MM.1S (cell line): Measurements from ENCODE around the gene FOXI1.

Experiments used
- DNase-seq: peaks from one replicate; pipeline ENCODE4 v3.0.0-alpha.2; 2015
- H2AFZ ChIP-seq: fragments of 300-600 bp; sonication (generic); 2 replicates; pipeline ENCODE4 v1.6.0; 2016; ENCODE audit warnings: antibody characterized with exemption, low read length
- H3F3A ChIP-seq: fragments of 300-600 bp; sonication (generic); 2 replicates; pipeline ENCODE4 v1.6.1; 2016; ENCODE audit warnings: mild to moderate bottlenecking, antibody characterized with exemption, low read length, moderate library complexity, mixed read lengths; ENCODE audit not compliant: insufficient read depth
- H3K27ac ChIP-seq: fragments of 300-600 bp; sonication (generic); 2 replicates; pipeline ENCODE4 v1.5.1; 2016; ENCODE audit warnings: mild to moderate bottlenecking, low read length
- H3K27me3 ChIP-seq: fragments of 300-600 bp; sonication (generic); replicated peaks from 2 replicates; pipeline ENCODE4 v1.6.0; 2016; ENCODE audit warnings: low read length; ENCODE audit not compliant: insufficient read depth
- H3K36me3 ChIP-seq: fragments of 300-600 bp; sonication (generic); replicated peaks from 2 replicates; pipeline ENCODE4 v1.6.1; 2016; ENCODE audit warnings: mild to moderate bottlenecking, low read length, mixed read lengths; ENCODE audit not compliant: insufficient read depth
- H3K4me1 ChIP-seq: fragments of 300-600 bp; sonication (generic); 2 replicates; pipeline ENCODE4 v1.6.1; 2016; ENCODE audit warnings: low read length, mixed read lengths
- H3K4me2 ChIP-seq: fragments of 300-600 bp; sonication (generic); 2 replicates; pipeline ENCODE4 v1.6.0; 2016; ENCODE audit warnings: low read depth, low read length
- H3K4me3 ChIP-seq: fragments of 300-600 bp; sonication (generic); 2 replicates; pipeline ENCODE4 v1.5.1; 2016; ENCODE audit warnings: low read length, mixed read lengths
- H3K79me2 ChIP-seq: fragments of 300-600 bp; sonication (generic); 2 replicates; pipeline ENCODE4 v1.6.1; 2016; ENCODE audit warnings: mixed run types, low read length, mixed read lengths
- H3K9ac ChIP-seq: fragments of 300-600 bp; sonication (generic); 2 replicates; pipeline ENCODE4 v1.6.1; 2016; ENCODE audit warnings: low read length, mixed read lengths
- H3K9me2 ChIP-seq: fragments of 300-600 bp; sonication (generic); replicated peaks from 2 replicates; pipeline ENCODE4 v1.6.1; 2016; ENCODE audit warnings: mild to moderate bottlenecking, low read length, mixed read lengths; ENCODE audit not compliant: insufficient read depth
- H3K9me3 ChIP-seq: fragments of 300-600 bp; sonication (generic); replicated peaks from 2 replicates; pipeline ENCODE4 v1.6.1; 2016; ENCODE audit warnings: mild to moderate bottlenecking, low read length, mixed read lengths; ENCODE audit not compliant: insufficient read depth
- H4K20me1 ChIP-seq: fragments of 300-600 bp; sonication (generic); 2 replicates; pipeline ENCODE4 v1.6.1; 2016; ENCODE audit warnings: mild to moderate bottlenecking, low read length, moderate library complexity, mixed read lengths; ENCODE audit not compliant: insufficient read depth
- EZH2 ChIP-seq: fragments of 300-600 bp; sonication (generic); optimal IDR thresholded peaks from 2 replicates; pipeline ENCODE3; 2017; ENCODE audit warnings: low read depth, mild to moderate bottlenecking, antibody characterized with exemption, low read length, mixed read lengths
- EZH2phosphoT487 ChIP-seq: fragments of 300-600 bp; sonication (generic); IDR thresholded peaks from 2 replicates; pipeline ENCODE4 v1.6.1; 2018; ENCODE audit warnings: antibody characterized with exemption, low read length
- TF ChIP-seq, protein P1 (sequence below): fragments of 300-600 bp; sonication (generic); IDR thresholded peaks from 2 replicates; pipeline ENCODE4 v1.5.1; 2016; ENCODE audit warnings: antibody characterized with exemption, low read length, mixed read lengths

FOXI1 gene

DNA sequence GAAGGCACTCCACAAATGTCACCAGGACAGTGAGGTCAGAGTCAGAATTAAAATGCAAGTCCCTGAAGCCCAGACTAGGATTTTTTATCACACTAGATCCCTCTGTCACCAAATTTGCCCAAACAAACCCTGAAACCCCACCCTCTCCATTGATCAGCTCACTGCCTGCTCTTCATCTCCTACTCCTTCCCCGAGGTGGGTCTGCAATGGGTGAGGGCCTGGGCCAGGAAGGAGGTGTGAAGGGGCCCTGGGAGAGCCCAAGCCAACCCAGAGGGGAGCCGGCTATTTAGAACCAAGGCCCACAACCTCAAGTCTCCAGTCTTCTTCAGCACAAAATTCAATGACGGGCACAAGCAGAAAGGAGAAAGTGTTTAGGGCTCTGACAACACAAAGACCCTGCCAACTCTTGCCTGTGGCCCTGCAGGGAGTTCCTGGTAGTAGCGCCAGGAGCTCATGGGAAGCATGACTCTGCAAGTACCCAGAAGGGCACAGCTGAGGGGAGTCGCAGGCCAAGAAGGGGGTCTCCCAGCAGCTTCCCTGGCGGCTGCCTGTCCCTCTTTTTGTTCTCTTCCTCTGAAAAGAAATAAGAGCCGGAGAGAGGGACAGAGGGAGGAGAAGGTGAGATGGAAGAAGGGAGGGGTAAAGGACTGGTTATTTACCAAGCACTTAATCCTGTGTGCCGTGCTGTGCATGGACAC, 5.5 kb downstream of the FOXI1 start:
- Histone ChIP-seq H3K27me3 (no peaks in the 10 kb centered on the region), H3K4me2 (no peak overlapping the region)

DNA sequence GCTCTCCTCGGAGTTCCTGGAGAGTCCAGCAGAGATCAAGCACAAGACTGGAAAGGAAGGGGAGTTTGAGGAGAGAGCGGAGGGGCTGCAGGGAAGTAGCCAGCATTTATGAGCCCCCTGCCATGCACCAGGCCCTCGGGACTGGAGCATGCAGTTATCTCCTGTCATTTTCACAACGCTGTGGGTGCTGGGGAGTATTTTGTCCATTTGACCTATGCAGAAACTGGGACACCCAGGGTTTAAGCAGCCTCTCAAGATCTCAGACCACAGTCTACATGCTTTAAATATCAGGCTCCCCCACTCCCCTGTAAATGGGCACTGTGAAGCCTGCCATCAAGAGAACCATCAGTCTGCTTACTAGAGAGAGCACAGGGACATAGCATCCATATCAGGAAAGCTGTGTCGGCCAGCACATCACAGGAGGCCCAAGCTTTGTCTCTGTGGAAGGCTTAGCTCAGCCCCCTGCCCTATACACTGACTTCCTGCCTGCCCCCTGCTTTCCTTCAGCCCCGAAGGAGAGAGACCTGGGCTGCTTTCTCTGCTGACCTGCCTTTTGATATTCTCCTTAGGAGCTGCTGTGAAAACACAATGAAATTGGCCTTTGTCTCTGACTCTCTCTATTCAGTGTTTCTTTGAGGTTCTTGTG, 7.3 kb downstream of the FOXI1 start:
- H3K9me3 ChIP-seq = no peaks in the 10 kb centered on the region
- H3K4me1 ChIP-seq = no peaks in the 10 kb centered on the region
- no peaks in the 10 kb centered on the region for H3K27me3 ChIP-seq
- no peaks in the 10 kb centered on the region for H3F3A ChIP-seq
- no peaks in the 10 kb centered on the region for H3K36me3 ChIP-seq
- no peak overlapping the region for H3K27ac ChIP-seq
- no peak overlapping the region for H3K4me3 ChIP-seq
- no peak overlapping the region for H3K9ac ChIP-seq
- no peaks in the 10 kb centered on the region for H4K20me1 ChIP-seq
- no peak overlapping the region for H3K4me2 ChIP-seq
- no peaks in the 10 kb centered on the region for H3K79me2 ChIP-seq
- no peaks in the 10 kb centered on the region for H3K9me2 ChIP-seq
- TF ChIP-seq, protein P1, sequence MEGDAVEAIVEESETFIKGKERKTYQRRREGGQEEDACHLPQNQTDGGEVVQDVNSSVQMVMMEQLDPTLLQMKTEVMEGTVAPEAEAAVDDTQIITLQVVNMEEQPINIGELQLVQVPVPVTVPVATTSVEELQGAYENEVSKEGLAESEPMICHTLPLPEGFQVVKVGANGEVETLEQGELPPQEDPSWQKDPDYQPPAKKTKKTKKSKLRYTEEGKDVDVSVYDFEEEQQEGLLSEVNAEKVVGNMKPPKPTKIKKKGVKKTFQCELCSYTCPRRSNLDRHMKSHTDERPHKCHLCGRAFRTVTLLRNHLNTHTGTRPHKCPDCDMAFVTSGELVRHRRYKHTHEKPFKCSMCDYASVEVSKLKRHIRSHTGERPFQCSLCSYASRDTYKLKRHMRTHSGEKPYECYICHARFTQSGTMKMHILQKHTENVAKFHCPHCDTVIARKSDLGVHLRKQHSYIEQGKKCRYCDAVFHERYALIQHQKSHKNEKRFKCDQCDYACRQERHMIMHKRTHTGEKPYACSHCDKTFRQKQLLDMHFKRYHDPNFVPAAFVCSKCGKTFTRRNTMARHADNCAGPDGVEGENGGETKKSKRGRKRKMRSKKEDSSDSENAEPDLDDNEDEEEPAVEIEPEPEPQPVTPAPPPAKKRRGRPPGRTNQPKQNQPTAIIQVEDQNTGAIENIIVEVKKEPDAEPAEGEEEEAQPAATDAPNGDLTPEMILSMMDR = no peak
- no peak for TF ChIP-seq EZH2
- TF ChIP-seq EZH2phosphoT487 = no peak
- DNase-seq = no peak
- no peak overlapping the region for H2AFZ ChIP-seq

More for the DNA sequence above, 5.5 kb downstream of the FOXI1 start:
- Histone ChIP-seq H3K79me2 (no peaks in the 10 kb centered on the region), H3K4me1 (no peaks in the 10 kb centered on the region), H3K9me2 (no peaks in the 10 kb centered on the region), H3K4me3 (no peak overlapping the region), H2AFZ (no peak overlapping the region), H3K9me3 (no peaks in the 10 kb centered on the region), H3K36me3 (no peaks in the 10 kb centered on the region), H3K27ac (no peak overlapping the region), H4K20me1 (no peaks in the 10 kb centered on the region), H3F3A (no peaks in the 10 kb centered on the region), H3K9ac (no peak overlapping the region)
- TF ChIP-seq EZH2 (no peak), EZH2phosphoT487 (no peak)
- TF ChIP-seq, protein P1 = no peak
- DNase-seq = no peak

- Histone ChIP-seq H3K79me2 (no peaks in the 10 kb centered on the region), H3K9me3 (no peaks in the 10 kb centered on the region), H3F3A (no peaks in the 10 kb centered on the region), H3K4me1 (no peaks in the 10 kb centered on the region), H3K27me3 (no peaks in the 10 kb centered on the region), H3K27ac (no peak overlapping the region), H3K9ac (no peak overlapping the region), H3K9me2 (no peaks in the 10 kb centered on the region), H3K4me2 (no peak overlapping the region), H3K36me3 (no peaks in the 10 kb centered on the region), H3K4me3 (no peak overlapping the region), H4K20me1 (no peaks in the 10 kb centered on the region), H2AFZ (no peak overlapping the region)
- DNase-seq = no peak
- no peak for TF ChIP-seq EZH2phosphoT487
These were observed 7.8 kb downstream of the FOXI1 start for GRCh38 chr5:170113522-170113900.

- H3F3A ChIP-seq = no peaks in the 10 kb centered on the region
- no peak overlapping the region for H3K27ac ChIP-seq
- H4K20me1 ChIP-seq = no peaks in the 10 kb centered on the region
- H3K27me3 ChIP-seq = no peaks in the 10 kb centered on the region
- no peaks in the 10 kb centered on the region for H3K36me3 ChIP-seq
- H3K9me2 ChIP-seq = no peaks in the 10 kb centered on the region
- no peaks in the 10 kb centered on the region for H3K9me3 ChIP-seq
- no peak for DNase-seq
- no peak overlapping the region for H3K4me3 ChIP-seq
- no peak overlapping the region for H3K9ac ChIP-seq
- TF ChIP-seq EZH2phosphoT487 (no peak), EZH2 (no peak)
- TF ChIP-seq, protein P1 = no peak
- H3K4me2 ChIP-seq = no peak overlapping the region
- H3K4me1 ChIP-seq = no peaks in the 10 kb centered on the region
- H3K79me2 ChIP-seq = no peaks in the 10 kb centered on the region
- H2AFZ ChIP-seq = no peak overlapping the region
These were observed 8.6 kb downstream of the FOXI1 start for GRCh38 chr5:170114271-170114670.
